A549 (cell line): ENCODE data around the gene MT3.

ENCODE experiments used
- POLR2A ChIP-seq: IDR thresholded peaks from 2 replicates; pipeline ENCODE4 v1.6.1; 2012; ENCODE audit warnings: mild to moderate bottlenecking, low read length
- RARB ChIP-seq: fragments of 250-450 bp; sonication (Bioruptor Pico); IDR thresholded peaks from 2 replicates; pipeline ENCODE4 v1.8.0; 2021; ENCODE audit warnings: mild to moderate bottlenecking, moderate library complexity
- REST ChIP-seq: fragments of 200-600 bp; sonication (generic); IDR thresholded peaks from 2 replicates; pipeline ENCODE4 v1.6.1; 2016; ENCODE audit warnings: antibody characterized with exemption, mild to moderate bottlenecking, moderate library complexity
- TF ChIP-seq, protein P1 (sequence below): fragments of >200 bp; sonication (Bioruptor Twin); formaldehyde crosslinking; IDR thresholded peaks from 3 replicates; pipeline ENCODE4 v1.5.1; 2016

GRCh38 chr16:56610609-56611111, 21.3 kb downstream of the MT3 start:
- TF ChIP-seq, protein P1, sequence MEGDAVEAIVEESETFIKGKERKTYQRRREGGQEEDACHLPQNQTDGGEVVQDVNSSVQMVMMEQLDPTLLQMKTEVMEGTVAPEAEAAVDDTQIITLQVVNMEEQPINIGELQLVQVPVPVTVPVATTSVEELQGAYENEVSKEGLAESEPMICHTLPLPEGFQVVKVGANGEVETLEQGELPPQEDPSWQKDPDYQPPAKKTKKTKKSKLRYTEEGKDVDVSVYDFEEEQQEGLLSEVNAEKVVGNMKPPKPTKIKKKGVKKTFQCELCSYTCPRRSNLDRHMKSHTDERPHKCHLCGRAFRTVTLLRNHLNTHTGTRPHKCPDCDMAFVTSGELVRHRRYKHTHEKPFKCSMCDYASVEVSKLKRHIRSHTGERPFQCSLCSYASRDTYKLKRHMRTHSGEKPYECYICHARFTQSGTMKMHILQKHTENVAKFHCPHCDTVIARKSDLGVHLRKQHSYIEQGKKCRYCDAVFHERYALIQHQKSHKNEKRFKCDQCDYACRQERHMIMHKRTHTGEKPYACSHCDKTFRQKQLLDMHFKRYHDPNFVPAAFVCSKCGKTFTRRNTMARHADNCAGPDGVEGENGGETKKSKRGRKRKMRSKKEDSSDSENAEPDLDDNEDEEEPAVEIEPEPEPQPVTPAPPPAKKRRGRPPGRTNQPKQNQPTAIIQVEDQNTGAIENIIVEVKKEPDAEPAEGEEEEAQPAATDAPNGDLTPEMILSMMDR: no peak
- TF ChIP-seq POLR2A (no peak), REST (no peak), RARB (CRISPR knock-in tag) (no peak)
